Keratinocyte (primary cell): ENCODE results near the gene LDB2. TPM values are rescaled to one million over a fixed set of nuclear protein-coding genes. Genes with fewer than 3 reads are reported as not detected.

Source experiments
- DNase-seq: peaks from one replicate; pipeline ENCODE4 v3.0.0-alpha.2; 2011; ENCODE audit warnings: low read depth, missing footprints, low spot score
- FAIRE-seq: peaks from 2 replicates; lab custom pipeline; 2011; peaks lifted over from hg19 to GRCh38; lab: Jason Lieb, UNC
- H2AFZ ChIP-seq: 2 replicates; pipeline ENCODE4 v1.6.0; 2012; ENCODE audit warnings: low read length, control low read depth, inconsistent platforms; ENCODE audit not compliant: control insufficient read depth
- H3K27ac ChIP-seq: 2 replicates; pipeline ENCODE4 v1.5.1; 2011; ENCODE audit warnings: low read length; ENCODE audit not compliant: control insufficient read depth, insufficient read depth
- H3K27me3 ChIP-seq: 3 replicates; pipeline ENCODE4 v1.6.0; 2011; ENCODE audit warnings: low read length; ENCODE audit not compliant: control insufficient read depth, insufficient read depth; ENCODE audit errors: extremely low read depth
- H3K36me3 ChIP-seq, 2 experiments: 2 replicates in 1 of 2; 3 replicates in 1 of 2; pipeline ENCODE4 v1.5.1; 2011; ENCODE audit warnings: low read length in 2 of 2, mild to moderate bottlenecking in 1 of 2; ENCODE audit not compliant: control insufficient read depth in 2 of 2, insufficient read depth in 2 of 2; ENCODE audit errors: extremely low read depth in 1 of 2
- H3K4me1 ChIP-seq: 3 replicates; pipeline ENCODE4 v1.5.1; 2011; ENCODE audit warnings: low read length; ENCODE audit not compliant: control insufficient read depth, insufficient read depth; ENCODE audit errors: extremely low read depth
- H3K4me2 ChIP-seq: 3 replicates; pipeline ENCODE4 v1.6.0; 2011; ENCODE audit warnings: low read depth, low read length; ENCODE audit not compliant: control insufficient read depth, insufficient read depth; ENCODE audit errors: extremely low read depth
- H3K4me3 ChIP-seq, 3 experiments: fragments of 200-600 bp in 1 of 3; sonication (generic) in 1 of 3; 2 replicates in 2 of 3; 3 replicates in 1 of 3; pipeline ENCODE4 v1.5.1; 2011 to 2016; ENCODE audit warnings: low read length in 3 of 3, mild to moderate bottlenecking in 3 of 3, control low read depth in 2 of 3, inconsistent platforms in 1 of 3, low read depth in 1 of 3, mixed read lengths in 1 of 3, mixed run types in 1 of 3, moderate library complexity in 1 of 3; ENCODE audit not compliant: control insufficient read depth in 2 of 3, insufficient read depth in 2 of 3; ENCODE audit errors: extremely low read depth in 1 of 3
- H3K79me2 ChIP-seq: 2 replicates; pipeline ENCODE4 v1.6.0; 2012; ENCODE audit warnings: low read length; ENCODE audit not compliant: control insufficient read depth, insufficient read depth
- H3K9ac ChIP-seq: 3 replicates; pipeline ENCODE4 v1.6.0; 2011; ENCODE audit warnings: low read length; ENCODE audit not compliant: control insufficient read depth, insufficient read depth; ENCODE audit errors: extremely low read depth
- H3K9me1 ChIP-seq: 3 replicates; pipeline ENCODE4 v1.6.0; 2011; ENCODE audit warnings: low read length; ENCODE audit not compliant: control insufficient read depth, insufficient read depth; ENCODE audit errors: extremely low read depth
- H3K9me3 ChIP-seq: 2 replicates; pipeline ENCODE4 v1.5.1; 2012; ENCODE audit warnings: low read depth, low read length; ENCODE audit not compliant: control insufficient read depth
- H4K20me1 ChIP-seq: 3 replicates; pipeline ENCODE4 v1.6.0; 2011; ENCODE audit warnings: low read length; ENCODE audit not compliant: control insufficient read depth, insufficient read depth; ENCODE audit errors: extremely low read depth
- CTCF ChIP-seq, 3 experiments: IDR thresholded peaks in 1 of 3; conservative IDR thresholded peaks in 1 of 3; optimal IDR thresholded peaks in 1 of 3; 2 replicates in 2 of 3; 3 replicates in 1 of 3; pipeline versions ENCODE3 to v1.5.1; 2011; ENCODE audit warnings: low read length in 3 of 3, mild to moderate bottlenecking in 3 of 3, moderate library complexity in 2 of 3, control low read depth in 1 of 3, inconsistent platforms in 1 of 3; ENCODE audit not compliant: insufficient read depth in 2 of 3; ENCODE audit errors: extremely low read depth in 1 of 3
- EZH2 ChIP-seq: IDR thresholded peaks from one replicate; pipeline ENCODE4 v1.6.1; 2012; ENCODE audit warnings: inconsistent platforms, mild to moderate bottlenecking, low read length, moderate library complexity
- dilution Hi-C: fragments of 300-500 bp; cut with MboI; formaldehyde crosslinking; loops from one replicate; pipeline ENCODE4 v1.7.0; 2020; ENCODE audit warnings: low sequenced_read_pairs; ENCODE audit not compliant: extremely low pct_ligation_motif_present
- polyA plus RNA-seq, 5 experiments: library from polyadenylated mRNA; depleted of rRNA in 3 of 5; stranded (reverse) in 3 of 5; stranded (forward) in 1 of 5; unstranded in 1 of 5; fragments of >200 nt; gene quantifications; 1 replicate in 1 of 5; 2 replicates in 3 of 5; 3 replicates in 1 of 5; pipeline versions ENCODE4 v1.2.1 to v1.2.3, GENCODE V29; 2011 to 2012; ENCODE audit warnings: missing spikeins in 2 of 5, low read depth in 1 of 5, low replicate concordance in 1 of 5

Gene LDB2
- polyA plus RNA-seq, 1 donor (not counting 4 experiments of a cell fraction or from before 2014, with no cell fraction given): not detected

DNA sequence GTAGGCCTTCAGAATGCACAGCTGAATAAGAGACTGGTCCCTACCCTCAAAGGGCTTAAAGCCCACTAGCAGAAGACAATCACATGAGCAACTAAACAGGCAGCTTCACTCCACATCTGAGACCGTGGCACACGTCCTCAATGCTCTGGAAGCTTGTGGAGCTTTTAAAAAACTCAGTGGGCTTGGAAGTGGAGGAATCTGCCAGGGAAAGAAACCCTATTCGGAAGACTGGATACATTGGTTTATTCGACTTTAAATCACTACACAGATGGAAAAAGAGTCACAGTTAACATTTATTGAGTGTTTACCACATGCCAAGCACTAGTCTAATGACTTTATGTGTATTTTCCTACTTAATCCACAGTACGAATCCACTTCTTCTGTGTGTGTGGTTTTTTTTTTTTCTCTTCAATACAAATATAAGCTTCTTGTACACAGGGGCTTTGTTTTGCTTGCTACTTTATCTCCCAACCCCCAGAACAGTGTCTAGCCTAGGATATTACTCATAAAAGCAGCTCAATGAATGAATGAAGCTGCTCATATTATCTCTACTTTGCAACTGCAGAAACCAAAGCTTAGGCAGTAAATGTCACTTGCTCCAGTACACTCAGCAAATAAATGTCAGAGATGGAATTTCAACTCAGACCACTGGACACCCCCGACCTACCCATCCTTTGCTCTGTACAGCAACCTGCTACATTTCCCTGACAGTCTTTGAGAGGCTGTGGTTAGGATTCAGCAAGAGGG, 137.7 kb downstream of the LDB2 start:
- no peaks in the 10 kb centered on the region for H3K27me3 ChIP-seq
- H3K79me2 ChIP-seq: no peaks in the 10 kb centered on the region
- dilution Hi-C loops: no loop called here
- FAIRE-seq (no peak), DNase-seq (no peak)
- no peak overlapping the region for H3K4me2 ChIP-seq
- no peaks in the 10 kb centered on the region for H3K36me3 ChIP-seq
- H3K27ac ChIP-seq: no peak overlapping the region
- no peak overlapping the region for H3K4me3 ChIP-seq
- no peaks in the 10 kb centered on the region for H3K9me1 ChIP-seq
- no peaks in the 10 kb centered on the region for H3K9me3 ChIP-seq
- H2AFZ ChIP-seq: no peak overlapping the region
- H3K4me1 ChIP-seq: no peaks in the 10 kb centered on the region
- TF ChIP-seq CTCF (optimal IDR thresholded peaks at IDR 0.05 in 1 of 3, IDR thresholded peaks at IDR 0.05 in 1 of 3, conservative IDR thresholded peaks at IDR 0.05 in 1 of 3; ENCODE audit: extremely low read depth in 1 of 3, insufficient read depth in 2 of 3, low read length in 3 of 3) (no peak), EZH2 (no peak)
- H3K9ac ChIP-seq: no peak overlapping the region
- H4K20me1 ChIP-seq: no peaks in the 10 kb centered on the region

GRCh38 chr4:16759931-16760582, 138.4 kb downstream of the LDB2 start:
- H3K36me3 ChIP-seq: no peaks in the 10 kb centered on the region
- FAIRE-seq: no peak
- no peaks in the 10 kb centered on the region for H3K4me1 ChIP-seq
- H3K9me3 ChIP-seq: no peaks in the 10 kb centered on the region
- H3K4me3 ChIP-seq: no peak overlapping the region
- no peak for DNase-seq
- dilution Hi-C loops: no loop called here
- no peak overlapping the region for H3K9ac ChIP-seq
- H3K27ac ChIP-seq: no peak overlapping the region
- H3K79me2 ChIP-seq: no peaks in the 10 kb centered on the region
- H2AFZ ChIP-seq: no peak overlapping the region
- no peaks in the 10 kb centered on the region for H3K27me3 ChIP-seq
- TF ChIP-seq CTCF (optimal IDR thresholded peaks at IDR 0.05 in 1 of 3, IDR thresholded peaks at IDR 0.05 in 1 of 3, conservative IDR thresholded peaks at IDR 0.05 in 1 of 3; ENCODE audit: extremely low read depth in 1 of 3, insufficient read depth in 2 of 3, low read length in 3 of 3): no peak
- TF ChIP-seq EZH2: no peak
- H3K4me2 ChIP-seq: no peak overlapping the region
- no peaks in the 10 kb centered on the region for H4K20me1 ChIP-seq
- no peaks in the 10 kb centered on the region for H3K9me1 ChIP-seq
